Inflammatory macrophage treated with lipopolysaccharide for 1 hour (primary cell): Measurements from ENCODE around the gene MAGIX.
"Not testable (repeated sequence)": the region's sequence is repeated elsewhere in the genome, so short reads cannot be mapped to it uniquely, and the experiment has no call there.

Experiments
- DNase-seq, 2 donors: peaks; one replicate each; pipeline ENCODE4 v3.0.0-alpha.2; 2020 to 2022

The MAGIX gene

GRCh38 chrX:49163555-49164419, 1.2 kb downstream of the MAGIX start:
- DNase-seq: peak; percentile 74 to 82

GRCh38 chrX:49164589-49165360, 2.2 kb downstream of the MAGIX start:
- no peak for DNase-seq

GRCh38 chrX:49165901-49166881, 3.6 kb downstream of the MAGIX start:
- DNase-seq: peak; percentile 10 to 35

GRCh38 chrX:49166914-49167739, 4.6 kb downstream of the MAGIX start:
- peak; percentile 25 to 30 for DNase-seq

GRCh38 chrX:49167740-49168108, 5.2 kb downstream of the MAGIX start:
- no peak for DNase-seq

GRCh38 chrX:49171752-49172279, 9.3 kb downstream of the MAGIX start, which contains the start of gene PLP2:
Gene PLP2, plus strand, starts transcription at chrX:49171898. Its CDS starts 103 bp downstream, at chrX:49172001.
- DNase-seq: no peak

GRCh38 chrX:49172280-49172780, 9.8 kb downstream of the MAGIX start:
- DNase-seq: peak; percentile 81 to 88

- DNase-seq: not testable (repeated sequence)
Observed at GRCh38 chrX:49173544-49173943, 11.0 kb downstream of the MAGIX start.

GRCh38 chrX:49174723-49175122, 12.2 kb downstream of the MAGIX start:
- no peak for DNase-seq

- no peak for DNase-seq
Observed at GRCh38 chrX:49175435-49176274, 13.1 kb downstream of the MAGIX start.

- peak; percentile 43 to 46 for DNase-seq
Observed at GRCh38 chrX:49176421-49177326, 14.1 kb downstream of the MAGIX start.

GRCh38 chrX:49177338-49177833, 14.8 kb downstream of the MAGIX start:
- no peak for DNase-seq

GRCh38 chrX:49177873-49178480, 15.4 kb downstream of the MAGIX start:
- DNase-seq: no peak

GRCh38 chrX:49178537-49178936, 16.0 kb downstream of the MAGIX start:
- no peak for DNase-seq

- DNase-seq: no peak
Observed at GRCh38 chrX:49179358-49179757, 16.8 kb downstream of the MAGIX start.

GRCh38 chrX:49183701-49184281, 21.2 kb downstream of the MAGIX start:
- DNase-seq: no peak

GRCh38 chrX:49184294-49185281, 22.0 kb downstream of the MAGIX start:
- DNase-seq: peak; percentile 73 to 80
